DND-41 (cell line): ENCODE results near the gene DNM3.

Source experiments
- EZH2 ChIP-seq: IDR thresholded peaks from 3 replicates; pipeline ENCODE4 v1.6.1; 2012; ENCODE audit warnings: borderline replicate concordance, low read depth, mild to moderate bottlenecking, moderate library complexity, low read length, inconsistent platforms; ENCODE audit not compliant: severe bottlenecking
- TF ChIP-seq, protein P1 (sequence below): IDR thresholded peaks from 2 replicates; pipeline ENCODE4 v1.5.1; 2012; ENCODE audit warnings: borderline replicate concordance, low read length, moderate library complexity, mild to moderate bottlenecking; ENCODE audit not compliant: poor library complexity, severe bottlenecking; ENCODE audit errors: extremely low read depth

DNA sequence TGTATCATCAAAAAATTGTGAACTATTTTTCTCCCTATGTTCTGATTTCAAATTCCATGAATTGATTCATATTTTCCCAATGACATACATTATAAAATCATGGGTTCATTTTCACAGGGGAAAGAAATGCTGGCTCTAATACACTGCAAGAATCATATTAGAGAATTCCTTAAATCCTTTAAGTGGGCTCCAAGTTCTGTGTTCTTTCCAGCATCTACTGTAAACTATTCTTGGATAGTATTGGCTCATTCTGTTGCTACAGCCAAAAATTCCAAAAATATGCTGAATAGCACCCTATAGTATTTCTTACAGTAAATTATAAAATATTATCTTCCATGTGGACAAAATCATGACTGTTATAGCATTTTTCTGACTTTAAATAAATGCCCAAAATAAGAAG, 560.2 kb downstream of the DNM3 start:
- TF ChIP-seq, protein P1, sequence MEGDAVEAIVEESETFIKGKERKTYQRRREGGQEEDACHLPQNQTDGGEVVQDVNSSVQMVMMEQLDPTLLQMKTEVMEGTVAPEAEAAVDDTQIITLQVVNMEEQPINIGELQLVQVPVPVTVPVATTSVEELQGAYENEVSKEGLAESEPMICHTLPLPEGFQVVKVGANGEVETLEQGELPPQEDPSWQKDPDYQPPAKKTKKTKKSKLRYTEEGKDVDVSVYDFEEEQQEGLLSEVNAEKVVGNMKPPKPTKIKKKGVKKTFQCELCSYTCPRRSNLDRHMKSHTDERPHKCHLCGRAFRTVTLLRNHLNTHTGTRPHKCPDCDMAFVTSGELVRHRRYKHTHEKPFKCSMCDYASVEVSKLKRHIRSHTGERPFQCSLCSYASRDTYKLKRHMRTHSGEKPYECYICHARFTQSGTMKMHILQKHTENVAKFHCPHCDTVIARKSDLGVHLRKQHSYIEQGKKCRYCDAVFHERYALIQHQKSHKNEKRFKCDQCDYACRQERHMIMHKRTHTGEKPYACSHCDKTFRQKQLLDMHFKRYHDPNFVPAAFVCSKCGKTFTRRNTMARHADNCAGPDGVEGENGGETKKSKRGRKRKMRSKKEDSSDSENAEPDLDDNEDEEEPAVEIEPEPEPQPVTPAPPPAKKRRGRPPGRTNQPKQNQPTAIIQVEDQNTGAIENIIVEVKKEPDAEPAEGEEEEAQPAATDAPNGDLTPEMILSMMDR = no peak
- no peak for TF ChIP-seq EZH2
